Gastroesophageal sphincter (tissue), 3 donors: ENCODE measurements around the gene SDK1.

Experiments
- EP300 ChIP-seq: sonication (generic); formaldehyde crosslinking; IDR thresholded peaks from one replicate; pipeline ENCODE4 v1.6.1; 2017; ENCODE audit warnings: antibody characterized with exemption, mild to moderate bottlenecking
- POLR2A ChIP-seq, 2 donors: fragments of 450-650 bp; IDR thresholded peaks; one replicate each; pipeline ENCODE4 v1.6.1; 2017; ENCODE audit warnings: antibody characterized with exemption in 2 of 2, mild to moderate bottlenecking in 2 of 2, moderate library complexity in 1 of 2
- POLR2AphosphoS5 ChIP-seq: sonication (generic); formaldehyde crosslinking; IDR thresholded peaks from one replicate; pipeline ENCODE4 v1.6.1; 2017; ENCODE audit warnings: antibody characterized with exemption
- TF ChIP-seq, protein P1 (sequence below), 4 experiments: fragments of 200-600 bp in 2 of 4; fragments of 450-650 bp in 2 of 4; sonication (generic) in 1 of 4; IDR thresholded peaks; one replicate each; pipeline ENCODE4 v1.5.1; 2017 to 2019; ENCODE audit warnings: antibody characterized with exemption in 4 of 4, mild to moderate bottlenecking in 2 of 4, moderate library complexity in 2 of 4

DNA sequence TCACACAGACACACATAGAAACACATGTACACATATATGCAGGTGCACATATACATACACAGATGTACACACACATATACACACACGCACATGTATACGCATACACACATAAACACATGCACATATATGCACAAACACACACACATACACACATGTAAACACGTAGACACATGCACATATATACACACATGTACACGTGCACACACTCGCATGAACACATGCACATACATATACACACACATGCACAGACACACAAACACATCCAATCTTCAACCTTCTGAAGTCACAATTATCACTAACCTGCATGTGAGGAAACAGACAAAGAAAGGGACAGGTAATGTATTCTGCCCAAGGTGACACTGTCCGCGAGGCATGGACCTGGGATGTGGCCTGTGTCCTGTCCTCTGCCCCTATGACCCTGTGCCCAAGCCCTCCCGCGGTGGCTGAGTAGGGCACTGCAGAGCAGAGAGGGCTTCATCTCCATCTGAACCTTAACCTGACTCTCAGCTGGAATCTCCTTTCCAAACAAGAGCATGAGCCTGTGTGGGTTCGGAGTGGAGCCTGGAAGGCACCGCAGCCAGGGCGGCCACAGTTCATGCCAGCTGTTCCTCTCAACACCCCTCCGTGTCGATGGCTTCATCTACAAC lies 660.9 kb downstream of the SDK1 start:
- no peak for TF ChIP-seq POLR2AphosphoS5
- no peak for TF ChIP-seq EP300
- TF ChIP-seq, protein P1, sequence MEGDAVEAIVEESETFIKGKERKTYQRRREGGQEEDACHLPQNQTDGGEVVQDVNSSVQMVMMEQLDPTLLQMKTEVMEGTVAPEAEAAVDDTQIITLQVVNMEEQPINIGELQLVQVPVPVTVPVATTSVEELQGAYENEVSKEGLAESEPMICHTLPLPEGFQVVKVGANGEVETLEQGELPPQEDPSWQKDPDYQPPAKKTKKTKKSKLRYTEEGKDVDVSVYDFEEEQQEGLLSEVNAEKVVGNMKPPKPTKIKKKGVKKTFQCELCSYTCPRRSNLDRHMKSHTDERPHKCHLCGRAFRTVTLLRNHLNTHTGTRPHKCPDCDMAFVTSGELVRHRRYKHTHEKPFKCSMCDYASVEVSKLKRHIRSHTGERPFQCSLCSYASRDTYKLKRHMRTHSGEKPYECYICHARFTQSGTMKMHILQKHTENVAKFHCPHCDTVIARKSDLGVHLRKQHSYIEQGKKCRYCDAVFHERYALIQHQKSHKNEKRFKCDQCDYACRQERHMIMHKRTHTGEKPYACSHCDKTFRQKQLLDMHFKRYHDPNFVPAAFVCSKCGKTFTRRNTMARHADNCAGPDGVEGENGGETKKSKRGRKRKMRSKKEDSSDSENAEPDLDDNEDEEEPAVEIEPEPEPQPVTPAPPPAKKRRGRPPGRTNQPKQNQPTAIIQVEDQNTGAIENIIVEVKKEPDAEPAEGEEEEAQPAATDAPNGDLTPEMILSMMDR (IDR thresholded peaks at IDR 0.05): no peak
- TF ChIP-seq POLR2A (IDR thresholded peaks at IDR 0.05): no peak
